Endothelial cell of umbilical vein (primary cell): ENCODE measurements around the gene NECAB2.

Experiments used
- FOS ChIP-seq: IDR thresholded peaks from 2 replicates; pipeline ENCODE4 v1.6.1; 2011; ENCODE audit warnings: mild to moderate bottlenecking, low read length, moderate library complexity, borderline replicate concordance; ENCODE audit not compliant: insufficient read depth
- GATA2 ChIP-seq: IDR thresholded peaks from 2 replicates; pipeline ENCODE4 v1.7.0; 2011; ENCODE audit warnings: low read depth, mild to moderate bottlenecking, moderate library complexity, mixed read lengths, low read length; ENCODE audit not compliant: insufficient read length, insufficient read depth
- JUN ChIP-seq: IDR thresholded peaks from 2 replicates; pipeline ENCODE4 v1.6.1; 2011; ENCODE audit warnings: borderline replicate concordance, low read depth; ENCODE audit not compliant: insufficient read length, insufficient read depth
- MYC ChIP-seq: IDR thresholded peaks from one replicate; pipeline ENCODE4 v1.6.1; 2011; ENCODE audit warnings: mild to moderate bottlenecking, low read depth, low read length
- POLR2A ChIP-seq: IDR thresholded peaks from 2 replicates; pipeline ENCODE4 v1.6.1; 2012; ENCODE audit warnings: low read depth, mild to moderate bottlenecking, control low read depth, low read length
- TF ChIP-seq, protein P1 (sequence below), 2 donors: IDR thresholded peaks; 1 replicate in 1 of 2; 2 replicates in 1 of 2; pipeline ENCODE4 v1.5.1; 2011; ENCODE audit warnings: low read length in 2 of 2, mild to moderate bottlenecking in 2 of 2, moderate library complexity in 2 of 2, control low read depth in 1 of 2, inconsistent platforms in 1 of 2, low read depth in 1 of 2; ENCODE audit not compliant: insufficient read depth in 1 of 2; ENCODE audit errors: extremely low read depth in 1 of 2

- TF ChIP-seq, protein P1, sequence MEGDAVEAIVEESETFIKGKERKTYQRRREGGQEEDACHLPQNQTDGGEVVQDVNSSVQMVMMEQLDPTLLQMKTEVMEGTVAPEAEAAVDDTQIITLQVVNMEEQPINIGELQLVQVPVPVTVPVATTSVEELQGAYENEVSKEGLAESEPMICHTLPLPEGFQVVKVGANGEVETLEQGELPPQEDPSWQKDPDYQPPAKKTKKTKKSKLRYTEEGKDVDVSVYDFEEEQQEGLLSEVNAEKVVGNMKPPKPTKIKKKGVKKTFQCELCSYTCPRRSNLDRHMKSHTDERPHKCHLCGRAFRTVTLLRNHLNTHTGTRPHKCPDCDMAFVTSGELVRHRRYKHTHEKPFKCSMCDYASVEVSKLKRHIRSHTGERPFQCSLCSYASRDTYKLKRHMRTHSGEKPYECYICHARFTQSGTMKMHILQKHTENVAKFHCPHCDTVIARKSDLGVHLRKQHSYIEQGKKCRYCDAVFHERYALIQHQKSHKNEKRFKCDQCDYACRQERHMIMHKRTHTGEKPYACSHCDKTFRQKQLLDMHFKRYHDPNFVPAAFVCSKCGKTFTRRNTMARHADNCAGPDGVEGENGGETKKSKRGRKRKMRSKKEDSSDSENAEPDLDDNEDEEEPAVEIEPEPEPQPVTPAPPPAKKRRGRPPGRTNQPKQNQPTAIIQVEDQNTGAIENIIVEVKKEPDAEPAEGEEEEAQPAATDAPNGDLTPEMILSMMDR (IDR thresholded peaks at IDR 0.05; ENCODE audit: extremely low read depth in 1 of 2, insufficient read depth in 1 of 2, low read depth in 1 of 2, low read length in 2 of 2): no peak
- no peak for TF ChIP-seq POLR2A
- TF ChIP-seq GATA2: no peak
- no peak for TF ChIP-seq JUN
- TF ChIP-seq MYC: no peak
- no peak for TF ChIP-seq FOS
Observed at GRCh38 chr16:84016477-84016876, 48.4 kb downstream of the NECAB2 start.
